ENCODE results near the gene DNAJC28. TPM values are rescaled to one million over a fixed set of nuclear protein-coding genes. Genes with fewer than 3 reads are reported as not detected.
A peak's percentile ranks its signal among the peaks of the same experiment; 100 is the strongest.

Gene DNAJC28
- total and polyA plus RNA-seq, 9 of the 15 experiments (the other 6 are each of a cell fraction or from before 2014, with no cell fraction given), result 0.68 to 2.5 (median 1.1) TPM

- TF ChIP-seq E4F1 (CRISPR knock-in tag; IDR thresholded peaks at IDR 0.05; ENCODE audit: borderline replicate concordance), result no peak
- peak; percentile 68; the same call in 1 of the 2 replicates for TF ChIP-seq POLR2A (conservative IDR thresholded peaks at IDR 0.05)
- no peak for TF ChIP-seq FOXJ2 (tag; IDR thresholded peaks at IDR 0.05)
- TF ChIP-seq BDP1 (IDR thresholded peaks at IDR 0.05; ENCODE audit: insufficient read depth, insufficient read length), result no peak
- TF ChIP-seq NONO (IDR thresholded peaks at IDR 0.05; ENCODE audit: low read depth in 2 of 2, low read length in 1 of 2), result no peak
- TF ChIP-seq ZNF695 (CRISPR knock-in tag; IDR thresholded peaks at IDR 0.05), result no peak
- TF ChIP-seq ZNF316 (IDR thresholded peaks at IDR 0.05), result peak; percentile 97
- no peak for TF ChIP-seq SRSF1 (IDR thresholded peaks at IDR 0.05; ENCODE audit: low read depth, low read length)
- TF ChIP-seq PTRF (tag; IDR thresholded peaks at IDR 0.05), result no peak
- TF ChIP-seq ZNF407 (IDR thresholded peaks at IDR 0.05; ENCODE audit: low read depth), result no peak
- TF ChIP-seq MAFG (tag; conservative IDR thresholded peaks at IDR 0.05), result peak; percentile 95
- no peak for TF ChIP-seq ZNF740 (CRISPR knock-in tag; IDR thresholded peaks at IDR 0.05)
- TF ChIP-seq ZNF740 (tag; IDR thresholded peaks at IDR 0.05), result no peak
These were observed 31.4 kb upstream of the DNAJC28 start (continued) for GRCh38 chr21:33522953-33523349.

Data from K562 (cell line).